Stimulated activated CD8-positive, alpha-beta memory T cell treated with anti-CD3 and anti-CD28 coated beads, Interleukin-7, amount 100 ng/mL, for 24 hours (primary cell): ENCODE results near the gene MXD3.
A peak's percentile ranks its signal among the peaks of the same experiment; 100 is the strongest.

Experiments used
- DNase-seq: peaks from one replicate; pipeline ENCODE4 v3.0.0-alpha.2; 2020; ENCODE audit warnings: low read depth

The MXD3 gene

DNA sequence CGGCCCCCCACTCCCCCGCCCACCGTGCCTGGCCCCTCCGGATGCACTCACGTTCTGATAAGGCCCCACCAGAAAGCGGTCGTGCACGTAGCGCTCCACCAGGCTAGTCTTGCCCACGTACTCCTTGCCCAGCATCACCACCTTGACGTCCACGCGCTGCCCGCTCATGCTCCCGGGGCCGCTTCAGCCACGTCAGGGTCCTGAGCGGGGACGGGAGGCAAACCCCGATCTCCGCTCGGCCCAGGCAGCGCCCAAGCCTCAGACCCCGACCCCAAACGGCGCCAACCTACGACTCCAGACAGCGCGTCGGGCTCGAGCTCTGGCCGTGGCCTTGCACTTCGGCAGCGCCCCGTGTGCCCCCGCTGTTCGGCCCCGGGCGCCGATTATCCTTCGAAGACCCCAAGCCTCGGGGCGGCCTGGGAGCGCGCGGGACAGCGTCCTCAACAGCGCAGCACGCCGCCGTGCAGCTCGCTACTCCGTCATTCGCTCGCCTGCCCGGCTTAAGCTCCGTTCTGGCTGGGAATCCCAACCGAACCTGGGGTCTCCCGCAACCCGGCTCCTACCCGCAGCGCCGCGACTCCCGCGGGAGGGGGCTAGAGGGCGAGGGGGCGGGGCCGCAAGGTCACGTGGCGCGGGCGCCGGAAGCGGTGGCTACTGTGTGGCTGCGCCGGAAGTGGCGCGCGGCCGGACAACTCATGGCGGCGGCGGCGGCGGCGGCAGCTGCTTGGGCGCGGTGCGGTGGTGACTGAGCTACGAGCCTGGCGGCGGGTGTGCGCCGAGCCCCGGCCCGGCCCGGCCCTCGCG, 8.4 kb downstream of the MXD3 start, which contains the start of the genes PRELID1 and RAB24:
Gene PRELID1, plus strand, starts transcription at position 679 of the 804 bp plus-strand sequence. CDS start 187 bp downstream, outside the sequence.
Gene RAB24, minus strand, starts transcription at position 599 of the 804 bp plus-strand sequence. Its CDS starts 431 bp downstream, at position 168.
- peak; percentile 84 for DNase-seq

DNA sequence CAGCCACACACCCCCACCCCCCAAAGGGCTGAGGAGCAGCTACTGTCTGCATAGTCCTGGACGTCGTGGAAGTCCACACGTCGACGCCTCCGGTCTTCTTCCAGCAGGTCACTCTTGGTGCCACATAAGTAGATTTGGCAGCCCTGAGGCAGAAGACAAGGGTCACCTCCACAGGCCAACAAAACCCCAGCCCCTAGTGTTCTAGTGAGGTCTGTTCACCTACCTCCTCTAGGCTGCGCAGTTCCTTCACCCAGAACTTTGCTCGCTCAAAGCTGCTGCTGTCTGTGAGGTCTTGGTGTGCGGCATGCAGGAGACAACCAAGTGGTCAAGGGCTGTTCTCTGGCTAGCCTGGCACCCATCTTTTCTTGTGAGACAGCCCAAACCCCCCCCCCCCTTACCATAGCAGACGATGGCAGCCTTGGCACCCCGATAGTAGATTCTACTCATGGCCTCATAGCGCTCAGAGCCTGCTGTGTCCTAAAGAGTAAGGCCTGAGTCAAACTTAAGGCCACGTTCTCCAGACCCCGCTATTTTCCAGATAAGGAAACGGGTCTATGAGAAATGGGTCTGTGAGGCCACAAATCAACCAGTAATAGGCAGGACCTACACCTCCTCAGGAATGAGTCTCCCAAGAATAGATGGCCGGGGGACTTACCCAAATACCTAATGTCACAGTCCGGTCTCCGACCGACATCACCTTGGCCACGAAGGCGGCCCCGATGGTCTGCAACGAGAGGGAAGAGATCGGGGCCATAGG, 9.2 kb downstream of the MXD3 start:
- DNase-seq = no peak

DNA sequence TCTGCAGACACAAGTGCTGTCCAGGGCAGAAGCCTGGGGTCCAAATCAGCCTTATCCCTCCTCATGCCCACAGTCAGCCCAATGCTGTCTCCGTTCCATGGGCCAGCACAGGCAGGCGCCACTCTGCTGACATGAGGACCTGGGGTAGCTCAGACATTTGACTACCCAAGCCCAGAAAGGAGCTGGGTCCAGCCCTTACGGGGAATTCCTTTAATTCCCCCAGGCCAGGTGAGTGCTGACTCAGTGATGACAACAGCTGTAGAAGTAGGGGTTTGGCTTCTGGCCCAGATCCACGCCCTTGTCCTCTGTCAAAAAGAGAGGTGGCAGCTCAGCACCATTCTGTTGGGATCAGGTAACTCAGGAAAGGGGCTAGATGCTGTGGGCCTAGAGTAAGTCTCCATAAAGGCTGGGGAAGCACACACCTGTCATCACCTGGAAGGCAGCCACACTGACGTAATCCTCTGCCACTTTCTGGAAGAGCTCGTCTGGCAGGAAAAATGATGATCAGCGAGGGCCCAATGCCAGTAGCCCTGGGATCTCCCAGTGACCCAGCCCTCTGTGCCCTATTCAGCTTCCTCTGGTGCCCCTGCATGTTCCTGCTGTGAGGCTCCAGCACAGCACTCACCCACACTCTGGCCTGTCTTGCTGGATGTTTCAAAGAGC, 10.1 kb downstream of the MXD3 start:
- no peak for DNase-seq

DNA sequence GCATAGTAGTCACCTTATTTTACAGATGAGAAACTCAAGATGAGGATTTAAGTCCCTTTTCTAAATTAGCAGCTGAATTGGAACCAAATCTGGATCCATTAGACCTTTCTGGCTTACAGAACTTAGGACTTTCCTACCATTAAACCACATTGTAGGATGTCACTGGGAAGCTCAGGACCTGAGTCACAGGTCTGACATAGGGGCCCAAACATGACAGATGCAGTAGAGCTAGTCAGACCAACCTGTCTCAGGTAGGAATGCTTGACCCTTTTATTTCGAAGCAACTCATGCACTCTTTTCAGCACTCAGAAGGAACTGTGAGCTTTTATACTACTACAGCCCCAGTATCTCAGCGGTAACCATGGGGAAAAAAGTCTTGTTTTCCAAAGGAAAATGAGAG, 10.7 kb downstream of the MXD3 start:
- no peak for DNase-seq

DNA sequence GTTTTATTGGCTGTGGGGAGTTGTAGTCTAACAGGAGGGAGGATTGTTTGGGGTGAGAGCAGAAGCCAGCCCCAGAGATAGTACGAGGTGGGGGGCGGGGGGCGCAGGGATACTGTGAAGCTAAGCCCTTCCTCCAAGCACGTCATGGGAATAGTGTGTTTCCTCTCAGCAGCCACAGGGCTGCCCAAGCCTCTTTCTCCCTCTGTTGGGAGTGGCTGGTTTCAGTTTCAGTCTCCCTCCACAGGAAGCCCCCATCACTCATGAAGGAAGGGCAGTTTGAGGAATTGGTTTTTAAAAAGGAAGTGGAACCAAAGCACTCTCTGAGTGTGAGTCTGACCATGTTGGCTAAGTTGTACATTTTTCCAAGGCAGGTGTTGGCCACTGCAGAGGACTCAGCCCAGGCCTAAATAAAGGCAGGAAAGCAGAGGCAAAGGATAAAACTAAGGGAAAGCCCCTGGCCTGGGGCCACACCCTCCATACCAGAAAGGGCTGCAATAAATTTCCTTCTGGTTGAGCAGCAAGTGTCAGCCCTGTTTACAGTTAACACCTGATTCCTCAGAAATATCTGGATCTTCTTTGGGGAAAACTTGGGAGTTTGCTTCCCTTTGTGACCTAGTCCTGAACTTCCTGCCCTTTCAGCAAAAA, 11.3 kb downstream of the MXD3 start:
- DNase-seq = no peak

DNA sequence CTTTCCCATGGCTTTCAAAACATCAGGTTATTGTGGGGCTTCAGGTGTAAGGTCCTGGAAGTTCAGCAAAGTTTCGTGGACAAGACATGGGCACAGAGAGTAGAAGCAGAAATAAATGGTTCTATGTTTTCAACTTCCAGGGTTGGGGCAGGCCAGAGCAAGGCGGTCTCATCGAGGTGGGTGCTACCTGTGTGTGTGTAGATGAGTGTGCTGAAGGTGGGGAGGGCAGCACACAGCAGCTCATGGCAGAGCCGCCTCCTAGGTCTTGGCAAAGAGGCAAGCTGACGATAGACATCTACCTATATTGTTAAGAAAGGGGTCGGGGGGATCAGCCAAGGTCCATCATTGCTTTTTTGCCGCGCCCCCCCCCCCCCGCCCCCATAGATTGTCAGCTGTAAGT, 12.0 kb downstream of the MXD3 start:
- DNase-seq = no peak

DNA sequence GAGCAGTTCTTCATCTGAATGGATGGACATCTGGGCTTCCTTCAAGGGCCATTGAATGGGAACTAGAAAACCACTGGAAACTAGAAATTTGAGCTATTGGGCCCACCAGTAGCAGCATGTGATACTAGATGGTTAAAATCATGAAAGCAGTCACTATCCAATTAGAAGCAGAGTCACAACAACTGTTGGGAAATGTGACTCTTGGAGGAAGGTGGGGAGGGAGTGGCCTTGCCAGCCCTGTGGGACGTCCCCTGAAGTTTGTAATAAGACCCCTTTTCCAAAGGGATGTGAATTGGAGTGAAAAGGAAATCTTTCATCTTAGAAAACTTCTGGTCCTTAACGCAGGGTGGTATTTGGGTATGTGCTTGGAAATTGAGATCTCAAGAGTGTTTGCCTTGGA, 13.8 kb downstream of the MXD3 start:
- DNase-seq = no peak

DNA sequence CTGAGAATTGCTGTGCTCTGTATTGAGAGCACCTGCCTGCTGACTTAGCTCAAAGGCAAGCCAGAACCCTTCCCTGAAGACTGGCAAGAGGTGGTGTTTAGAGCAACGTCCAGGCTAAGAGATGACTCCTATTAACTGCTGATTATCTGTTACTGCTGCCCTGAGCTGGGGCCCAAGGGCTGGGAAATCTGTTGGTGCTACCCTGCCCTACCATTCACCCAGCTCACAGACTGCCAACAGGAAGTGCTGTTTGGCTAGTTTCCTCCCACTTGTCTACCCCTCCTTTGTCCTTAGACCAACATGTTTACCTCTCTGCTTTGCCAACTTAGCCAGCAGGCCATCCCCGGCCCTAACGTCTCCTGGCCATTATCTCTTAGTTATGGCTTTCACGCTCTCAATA, 15.1 kb downstream of the MXD3 start:
- no peak for DNase-seq

DNA sequence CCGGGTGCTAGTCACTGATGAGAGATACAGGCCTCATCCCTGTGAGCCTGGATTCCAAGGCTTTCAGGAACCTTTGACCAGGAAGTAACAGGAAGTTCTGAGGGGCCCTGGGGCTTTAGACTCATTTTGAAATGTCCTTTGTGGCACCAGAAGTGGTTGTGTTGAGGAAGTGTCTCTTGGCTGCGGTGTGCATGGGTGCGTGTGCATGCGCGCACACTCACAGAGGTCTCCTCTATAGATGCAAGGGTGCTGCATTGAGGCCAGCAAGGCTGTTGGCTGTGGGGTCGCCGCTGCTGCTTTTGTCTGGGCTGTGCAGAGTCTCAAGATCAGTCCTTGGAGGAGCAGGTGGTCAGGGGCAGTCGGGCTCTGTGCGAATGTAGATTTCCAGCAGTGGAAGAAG, 15.8 kb downstream of the MXD3 start:
- DNase-seq = no peak

DNA sequence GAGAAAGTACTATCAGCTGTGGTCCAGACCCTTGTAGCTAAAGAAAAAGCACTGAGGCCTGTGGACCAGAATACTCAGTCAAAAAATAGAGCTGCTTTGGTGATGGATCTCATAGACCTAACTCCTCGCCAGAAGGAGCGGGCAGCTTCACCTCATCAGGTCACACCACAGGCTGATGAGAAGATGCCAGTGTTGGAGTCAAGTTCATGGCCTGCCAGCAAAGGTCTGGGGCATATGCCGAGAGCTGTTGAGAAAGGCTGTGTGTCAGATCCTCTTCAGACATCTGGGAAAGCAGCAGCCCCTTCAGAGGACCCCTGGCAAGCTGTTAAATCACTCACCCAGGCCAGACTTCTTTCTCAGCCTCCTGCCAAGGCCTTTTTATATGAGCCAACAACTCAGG, 17.1 kb downstream of the MXD3 start:
- DNase-seq = no peak

DNA sequence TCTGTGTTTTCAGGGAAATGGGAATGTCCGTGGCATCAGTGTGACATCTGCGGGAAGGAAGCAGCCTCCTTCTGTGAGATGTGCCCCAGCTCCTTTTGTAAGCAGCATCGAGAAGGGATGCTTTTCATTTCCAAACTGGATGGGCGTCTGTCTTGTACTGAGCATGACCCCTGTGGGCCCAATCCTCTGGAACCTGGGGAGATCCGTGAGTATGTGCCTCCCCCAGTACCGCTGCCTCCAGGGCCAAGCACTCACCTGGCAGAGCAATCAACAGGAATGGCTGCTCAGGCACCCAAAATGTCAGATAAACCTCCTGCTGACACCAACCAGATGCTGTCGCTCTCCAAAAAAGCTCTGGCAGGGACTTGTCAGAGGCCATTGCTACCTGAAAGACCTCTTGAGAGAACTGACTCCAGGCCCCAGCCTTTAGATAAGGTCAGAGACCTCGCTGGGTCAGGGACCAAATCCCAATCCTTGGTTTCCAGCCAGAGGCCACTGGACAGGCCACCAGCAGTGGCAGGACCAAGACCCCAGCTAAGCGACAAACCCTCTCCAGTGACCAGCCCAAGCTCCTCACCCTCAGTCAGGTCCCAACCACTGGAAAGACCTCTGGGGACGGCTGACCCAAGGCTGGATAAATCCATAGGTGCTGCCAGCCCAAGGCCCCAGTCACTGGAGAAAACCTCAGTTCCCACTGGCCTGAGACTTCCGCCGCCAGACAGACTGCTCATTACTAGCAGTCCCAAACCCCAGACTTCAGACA, 17.7 kb downstream of the MXD3 start:
- DNase-seq = no peak

DNA sequence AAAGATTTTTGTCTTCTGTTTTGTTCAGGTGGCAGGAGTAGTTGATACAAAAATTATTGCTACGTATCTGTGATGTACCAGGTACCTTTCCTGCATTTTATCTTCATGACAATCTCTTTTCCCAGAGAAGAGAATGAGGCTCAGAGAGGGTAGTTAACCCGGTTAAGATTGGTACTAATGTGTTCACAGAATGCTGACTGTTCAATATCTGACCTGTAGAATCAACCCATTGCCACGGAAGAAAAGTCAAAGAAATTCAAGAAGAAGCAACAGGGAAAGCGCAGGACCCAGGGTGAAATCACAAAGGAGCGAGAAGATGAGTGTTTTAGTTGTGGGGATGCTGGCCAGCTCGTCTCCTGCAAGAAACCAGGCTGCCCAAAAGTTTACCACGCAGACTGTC, 20.0 kb downstream of the MXD3 start:
- no peak for DNase-seq

DNA sequence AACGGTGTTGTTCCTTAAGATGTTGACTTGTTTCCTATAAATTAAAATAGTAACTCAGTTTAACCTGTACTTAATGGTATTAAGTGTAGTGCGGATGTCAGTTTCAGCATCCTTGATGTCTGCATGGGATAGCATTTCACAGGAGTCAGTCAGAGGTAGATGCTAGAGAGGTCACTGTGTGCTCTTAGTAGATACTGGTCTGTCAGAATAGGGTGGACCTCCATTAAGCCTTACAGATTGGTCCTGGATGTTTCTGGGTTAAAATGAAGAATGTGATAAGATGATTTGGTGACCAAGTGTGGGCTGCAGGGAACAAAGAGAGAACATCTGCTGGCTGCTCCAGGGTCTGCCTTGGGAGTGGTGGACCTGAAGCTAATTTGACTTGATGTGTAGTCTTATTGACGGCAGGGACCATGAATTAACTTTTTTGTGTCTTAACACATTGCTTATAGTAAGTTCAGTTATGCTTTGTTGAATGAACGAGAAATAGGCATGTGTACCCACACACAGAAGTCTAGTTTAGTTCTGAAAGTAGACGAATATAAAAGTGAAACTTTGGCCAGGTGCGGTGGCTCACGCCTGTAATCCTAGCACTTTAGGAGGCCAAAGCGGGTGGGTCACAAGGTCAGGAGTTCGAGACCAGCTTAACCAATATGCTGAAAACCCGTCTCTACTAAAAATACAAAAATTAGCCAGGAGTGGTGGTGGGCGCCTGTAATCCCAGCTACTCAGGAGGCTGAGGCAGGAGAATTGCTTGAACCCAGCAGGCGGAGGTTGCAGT, 20.7 kb downstream of the MXD3 start:
- DNase-seq = no peak

DNA sequence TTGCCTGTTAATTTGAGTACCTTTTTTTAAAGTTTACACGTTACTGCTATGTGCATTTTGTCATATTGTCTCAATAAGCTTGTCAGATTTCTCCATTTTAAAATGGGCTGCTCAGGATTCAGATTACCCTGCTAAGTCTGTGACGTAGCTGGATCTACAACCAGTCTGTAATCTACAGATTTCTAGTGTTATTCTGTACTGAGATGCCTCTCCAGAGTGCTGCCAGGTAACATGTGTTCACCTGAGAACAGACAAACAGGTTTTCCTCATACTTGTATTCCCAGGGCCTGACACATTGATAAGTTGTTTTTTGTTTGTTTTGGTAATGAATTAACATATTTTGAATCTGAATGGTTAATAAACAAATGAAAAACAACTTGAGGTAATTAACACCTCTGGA, 23.5 kb downstream of the MXD3 start:
- DNase-seq = no peak

DNA sequence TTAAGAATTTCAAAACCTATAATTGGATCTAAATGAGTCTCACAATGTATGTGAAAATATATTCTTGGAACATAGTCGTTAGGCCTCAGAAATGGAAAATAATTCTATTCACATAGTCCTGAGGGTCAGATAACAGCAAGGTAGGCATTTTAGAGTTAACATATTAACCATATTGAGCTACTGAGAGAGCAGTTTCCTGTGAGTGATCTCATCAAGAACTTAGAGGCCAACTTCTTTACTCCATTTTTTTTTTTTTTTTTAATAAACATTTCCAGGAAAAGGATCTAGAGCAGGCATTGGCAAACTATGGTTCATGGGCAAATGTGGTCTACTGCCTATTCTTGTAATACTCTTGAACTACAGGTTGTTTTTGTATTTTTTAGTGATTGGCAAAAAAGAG, 34.8 kb downstream of the MXD3 start:
- no peak for DNase-seq

DNA sequence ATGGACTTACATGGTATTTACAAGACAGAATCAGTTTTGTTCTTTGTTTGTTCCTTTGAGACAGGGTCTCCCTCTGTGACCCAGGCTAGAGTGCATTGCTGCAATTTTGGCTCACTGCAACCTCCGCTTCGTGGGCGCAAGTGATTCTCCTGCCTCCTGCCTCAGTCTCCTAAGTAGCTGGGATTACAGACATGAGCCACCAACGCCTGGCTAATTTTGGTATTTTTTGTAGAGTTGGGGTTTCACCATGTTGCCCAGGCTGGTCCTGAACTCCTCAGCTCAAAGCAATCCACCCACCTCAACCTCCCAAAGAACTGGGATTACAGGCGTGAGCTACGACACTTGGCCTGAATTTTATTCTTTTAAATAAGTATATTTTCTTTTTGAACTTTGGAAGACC, 35.8 kb downstream of the MXD3 start:
- no peak for DNase-seq

DNA sequence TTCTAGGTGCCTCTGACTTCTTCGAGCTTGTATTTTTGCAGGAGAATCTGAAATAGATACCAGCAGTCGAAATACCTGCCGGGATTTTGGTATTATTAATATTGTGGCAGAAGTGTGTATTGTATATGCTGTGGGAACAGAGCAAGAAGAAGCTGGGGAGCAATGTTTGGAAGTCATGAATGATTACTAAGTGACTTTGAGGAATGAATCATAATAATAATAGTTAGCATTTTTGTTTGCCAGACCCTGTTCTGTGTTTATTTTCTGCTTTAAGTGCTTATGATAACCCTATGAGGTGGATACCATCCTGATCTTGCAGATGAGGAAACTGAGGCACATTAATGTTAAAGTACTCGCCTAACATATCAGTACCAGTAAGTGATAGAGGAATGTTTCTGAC, 40.6 kb downstream of the MXD3 start:
- no peak for DNase-seq

DNA sequence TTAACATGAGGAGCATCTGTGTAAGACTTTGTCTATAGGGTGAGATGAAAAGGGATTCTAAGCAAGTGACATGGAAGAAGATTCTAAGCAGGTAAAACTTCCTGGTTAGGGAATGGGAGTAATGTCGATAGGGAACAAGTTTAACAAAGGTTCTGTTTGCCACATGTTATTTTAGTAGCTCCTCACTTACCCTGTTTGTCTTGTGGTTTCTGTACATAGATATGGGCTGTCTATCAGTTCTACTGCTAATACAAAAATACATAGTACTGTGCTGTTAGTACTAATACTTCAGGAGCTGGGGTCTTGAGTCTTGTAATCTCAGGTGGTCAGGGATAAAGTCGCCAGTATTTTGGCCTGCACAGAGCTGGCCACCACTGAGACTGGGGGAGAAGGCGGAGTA, 41.0 kb downstream of the MXD3 start:
- DNase-seq = no peak

DNA sequence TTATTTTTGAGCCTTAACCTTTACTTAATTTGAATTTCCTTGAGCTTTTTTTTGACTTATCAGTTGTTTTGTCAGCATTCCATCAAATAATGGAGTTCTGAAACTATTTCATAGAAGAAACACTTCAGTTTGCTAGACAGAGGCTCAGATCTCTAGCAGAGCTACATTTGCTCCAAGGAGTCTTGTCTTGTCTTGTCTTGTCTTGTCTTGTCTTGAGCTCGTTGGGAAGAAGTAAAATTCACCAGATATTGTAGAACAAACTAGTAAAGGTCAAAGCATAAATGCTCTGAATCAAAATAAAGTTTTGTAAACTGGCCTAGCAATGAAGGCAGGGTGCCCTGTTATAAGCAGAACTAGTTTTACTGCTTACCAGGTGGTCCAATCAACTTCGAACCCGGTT, 41.7 kb downstream of the MXD3 start:
- DNase-seq = no peak

DNA sequence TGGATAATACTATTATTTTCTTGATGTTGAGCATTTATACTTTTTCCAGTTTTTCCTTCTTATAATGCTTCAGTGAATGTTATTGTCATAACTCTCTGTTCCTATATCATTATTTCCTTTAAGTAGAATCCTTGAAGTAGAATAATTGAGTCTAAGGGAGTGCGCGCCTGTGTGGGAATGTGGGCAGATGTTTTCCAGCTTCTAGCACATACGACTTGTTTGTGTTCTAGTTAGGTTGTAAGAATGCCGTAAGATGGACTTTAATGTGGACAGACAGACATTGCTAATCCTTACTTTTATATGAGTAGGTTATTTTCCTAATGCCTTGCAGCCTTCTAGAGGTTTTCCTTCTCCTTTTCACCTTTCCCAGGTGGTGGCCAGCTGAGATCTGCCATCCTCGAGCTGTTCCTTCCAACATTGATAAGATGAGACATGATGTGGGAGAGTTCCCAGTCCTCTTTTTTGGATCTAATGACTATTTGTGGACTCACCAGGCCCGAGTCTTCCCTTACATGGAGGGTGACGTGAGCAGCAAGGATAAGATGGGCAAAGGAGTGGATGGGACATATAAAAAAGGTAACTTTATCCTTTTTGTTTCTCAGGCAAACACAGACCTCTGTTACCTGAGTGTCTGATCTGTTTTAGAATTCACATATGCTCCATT, 42.3 kb downstream of the MXD3 start:
- no peak for DNase-seq
